Left lung (tissue), 10 donors: ENCODE measurements around the gene DNAH3. TPM values are rescaled to one million over a fixed set of nuclear protein-coding genes. Genes with fewer than 3 reads are reported as not detected.

Experiments
- ATAC-seq: fragments of 200-7000 bp; cut with Tn5 transposase; one replicate; pipeline ENCODE4 v1.9.1; 2020; ENCODE audit warnings: moderate library complexity
- DNase-seq, 4 donors: peaks; one replicate each; pipeline ENCODE4 v3.0.0-alpha.2; 2013 to 2020
- H3K27ac ChIP-seq, 2 donors: fragments of 200-600 bp; sonication (generic) in 1 of 2; one replicate each; pipeline versions ENCODE4 v1.5.0 to v1.8.0; 2020 to 2021
- H3K27me3 ChIP-seq, 2 donors: fragments of 200-600 bp; sonication (generic) in 1 of 2; one replicate each; pipeline versions ENCODE4 v1.5.0 to v1.8.0; 2020 to 2021
- H3K36me3 ChIP-seq, 2 donors: fragments of 200-600 bp; sonication (generic) in 1 of 2; one replicate each; pipeline versions ENCODE4 v1.5.0 to v1.8.0; 2020 to 2021
- H3K4me1 ChIP-seq, 2 donors: fragments of 200-600 bp; one replicate each; pipeline ENCODE4 v1.8.0; 2021
- H3K4me3 ChIP-seq, 2 donors: fragments of 200-600 bp; sonication (generic) in 1 of 2; one replicate each; pipeline versions ENCODE4 v1.5.0 to v1.8.0; 2020 to 2021; ENCODE audit warnings: mild to moderate bottlenecking in 1 of 2
- H3K9me3 ChIP-seq, 2 donors: fragments of 200-600 bp; sonication (generic) in 1 of 2; one replicate each; pipeline versions ENCODE4 v1.5.0 to v1.8.0; 2020 to 2021
- CTCF ChIP-seq, 2 donors: fragments of 200-600 bp; sonication (generic) in 1 of 2; IDR thresholded peaks; one replicate each; pipeline versions ENCODE4 v1.5.0 to v1.8.0; 2021; ENCODE audit warnings: antibody characterized with exemption in 2 of 2
- intact Hi-C, 2 donors: fragments of 100-400 bp; cut with DNase I; formaldehyde crosslinking; loops; one replicate each; pipeline versions ENCODE4 v1.11.2 to v1.14.2; 2022
- polyA plus RNA-seq, 6 donors: library from polyadenylated mRNA; unstranded; fragments of 120-200 nt; gene quantifications; one replicate each; pipeline ENCODE4 v1.2.1, GENCODE V29; 2013; ENCODE audit not compliant: insufficient read length in 6 of 6
- total RNA-seq, 2 donors: library from RNA; stranded (reverse); fragmentation: NEBNext Ultra II Directional; extraction: Animal tissue kit (Norgen Biotek cat#: 25700); gene quantifications; one replicate each; pipeline ENCODE4 v1.2.1, GENCODE V29; 2021
- donor health status: DM: no; HTN: yes; CAD: no.
- donor health status: DM: no; HTN: no; CAD: no.

The DNAH3 gene
- total and polyA plus RNA-seq, 8 donors = 0.88 to 6.4 (median 3.2) TPM; not detected in 1

GRCh38 chr16:20944861-20945574 is 205.6 kb downstream of the DNAH3 start:
- H3K4me1 ChIP-seq = peaks cover 0 to 8% of the 10 kb centered on the region in 2 donors
- intact Hi-C loops = no loop called here
- DNase-seq (no peak), ATAC-seq (peak; percentile 21)
- H3K9me3 ChIP-seq = no peaks in the 10 kb centered on the region
- H3K4me3 ChIP-seq = no peak overlapping the region
- H3K27me3 ChIP-seq = no peaks in the 10 kb centered on the region
- no peak for TF ChIP-seq CTCF (IDR thresholded peaks at IDR 0.05)
- H3K27ac ChIP-seq = no peak overlapping the region
- no peaks in the 10 kb centered on the region for H3K36me3 ChIP-seq

GRCh38 chr16:20942256-20942655 is 208.4 kb downstream of the DNAH3 start:
- DNase-seq = no peak
- Histone ChIP-seq H3K36me3 (no peaks in the 10 kb centered on the region), H3K27me3 (no peaks in the 10 kb centered on the region), H3K4me3 (no peak overlapping the region), H3K27ac (no peak overlapping the region), H3K9me3 (no peaks in the 10 kb centered on the region), H3K4me1 (peaks cover 0 to 8% of the 10 kb centered on the region in 2 donors)
- intact Hi-C loops = no loop called here
- TF ChIP-seq CTCF (IDR thresholded peaks at IDR 0.05) = no peak
- no peak for ATAC-seq

- H3K36me3 ChIP-seq = no peaks in the 10 kb centered on the region
- H3K9me3 ChIP-seq = no peaks in the 10 kb centered on the region
- DNase-seq (no peak), ATAC-seq (no peak)
- no peak overlapping the region for H3K27ac ChIP-seq
- TF ChIP-seq CTCF (IDR thresholded peaks at IDR 0.05) = no peak
- no peak overlapping the region for H3K4me3 ChIP-seq
- H3K4me1 ChIP-seq = peaks cover 0 to 8% of the 10 kb centered on the region in 2 donors
- intact Hi-C loops = no loop called here
- H3K27me3 ChIP-seq = no peaks in the 10 kb centered on the region
These were observed 209.1 kb downstream of the DNAH3 start for GRCh38 chr16:20941636-20941926.

GRCh38 chr16:20940871-20941635 is 209.6 kb downstream of the DNAH3 start:
- ATAC-seq = no peak
- TF ChIP-seq CTCF (IDR thresholded peaks at IDR 0.05) = no peak
- Histone ChIP-seq H3K4me3 (no peak overlapping the region), H3K27ac (no peak overlapping the region), H3K36me3 (no peaks in the 10 kb centered on the region), H3K27me3 (no peaks in the 10 kb centered on the region), H3K9me3 (no peaks in the 10 kb centered on the region), H3K4me1 (peaks cover 0 to 8% of the 10 kb centered on the region in 2 donors)
- intact Hi-C loops = no loop called here
- DNase-seq = no peak

- Histone ChIP-seq H3K27ac (no peak overlapping the region), H3K36me3 (no peaks in the 10 kb centered on the region), H3K9me3 (no peaks in the 10 kb centered on the region), H3K27me3 (no peaks in the 10 kb centered on the region), H3K4me1 (peaks cover 0 to 8% of the 10 kb centered on the region in 2 donors), H3K4me3 (no peak overlapping the region)
- no peak for ATAC-seq
- intact Hi-C loops = no loop called here
- no peak for TF ChIP-seq CTCF (IDR thresholded peaks at IDR 0.05)
- DNase-seq = no peak
These were observed 211.0 kb downstream of the DNAH3 start for GRCh38 chr16:20939611-20940010.
